B cell (primary cell): ENCODE measurements around the gene UBAC2. TPM values are rescaled to one million over a fixed set of nuclear protein-coding genes. Genes with fewer than 3 reads are reported as not detected.

Experiments used
- ATAC-seq: fragments of 200-7000 bp; cut with Tn5 transposase; one replicate; pipeline ENCODE4 v1.10.0; 2021; ENCODE audit warnings: low read depth, mild to moderate bottlenecking, moderate number of reproducible peaks, moderate library complexity
- CTCF ChIA-PET: fragments of 350-600 bp; sonication (Branson Sonifier 250); formaldehyde crosslinking; loops from one replicate; lab custom pipeline; 2021; ENCODE audit warnings: antibody characterized with exemption, inconsistent platforms; lab: Charles Lee
- POLR2A ChIA-PET: fragments of 350-600 bp; sonication (Branson Sonifier 250); formaldehyde crosslinking; loops from one replicate; lab custom pipeline; 2021; ENCODE audit warnings: antibody characterized with exemption; lab: Charles Lee
- DNase-seq: peaks from one replicate; pipeline ENCODE4 v3.0.0; 2013
- H2AFZ ChIP-seq: 2 replicates; pipeline ENCODE4 v1.6.1; 2012; ENCODE audit warnings: mild to moderate bottlenecking, low read depth, low read length; ENCODE audit not compliant: insufficient read depth, poor library complexity, severe bottlenecking
- H3K27ac ChIP-seq, 2 donors: 1 replicate in 1 of 2; 2 replicates in 1 of 2; pipeline ENCODE4 v1.5.1; 2012 to 2013; ENCODE audit warnings: low read length in 2 of 2, mild to moderate bottlenecking in 2 of 2, moderate library complexity in 1 of 2
- H3K27me3 ChIP-seq, 4 experiments: fragments of 200-600 bp in 1 of 4; sonication (generic) in 1 of 4; replicated peaks in 1 of 4; 1 replicate in 2 of 4; 2 replicates in 2 of 4; pipeline versions ENCODE4 v1.6.1 to v1.7.0; 2013 to 2016; ENCODE audit warnings: low read length in 3 of 4, mild to moderate bottlenecking in 2 of 4, mixed read lengths in 1 of 4, moderate library complexity in 1 of 4; ENCODE audit not compliant: insufficient read depth in 4 of 4, control insufficient read depth in 3 of 4; ENCODE audit errors: control extremely low read depth in 1 of 4
- H3K36me3 ChIP-seq, 2 experiments: replicated peaks in 1 of 2; 1 replicate in 1 of 2; 2 replicates in 1 of 2; pipeline versions ENCODE4 v1.6.1 to v1.7.1; 2013; ENCODE audit warnings: low read length in 1 of 2; ENCODE audit not compliant: insufficient read depth in 2 of 2, control insufficient read depth in 1 of 2; ENCODE audit errors: control extremely low read depth in 1 of 2, extremely low read depth in 1 of 2
- H3K4me1 ChIP-seq, 2 donors: fragments of 200-600 bp in 1 of 2; sonication (generic) in 1 of 2; 1 replicate in 1 of 2; 2 replicates in 1 of 2; pipeline versions ENCODE4 v1.5.1 to v1.6.1; 2013 to 2017; ENCODE audit warnings: low read length in 2 of 2; ENCODE audit not compliant: control insufficient read depth in 2 of 2, insufficient read depth in 2 of 2
- H3K4me2 ChIP-seq: replicated peaks from 2 replicates; pipeline ENCODE3; 2012; ENCODE audit warnings: mild to moderate bottlenecking, low read depth, low read length; ENCODE audit not compliant: poor library complexity, severe bottlenecking
- H3K4me3 ChIP-seq, 5 experiments: fragments of 200-600 bp in 1 of 5; sonication (generic) in 1 of 5; 1 replicate in 3 of 5; 2 replicates in 2 of 5; pipeline versions ENCODE4 v1.5.1 to v1.7.0; 2011 to 2016; ENCODE audit warnings: low read length in 4 of 5, mild to moderate bottlenecking in 4 of 5, low read depth in 2 of 5, control low read depth in 1 of 5, moderate library complexity in 1 of 5; ENCODE audit not compliant: insufficient read depth in 1 of 5; ENCODE audit errors: control extremely low read depth in 1 of 5, extremely low read depth in 1 of 5
- H3K79me2 ChIP-seq: fragments of 200-600 bp; sonication (generic); one replicate; pipeline ENCODE4 v1.6.0; 2016; ENCODE audit warnings: low read length; ENCODE audit not compliant: control insufficient read depth, insufficient read depth
- H3K9ac ChIP-seq: fragments of 200-600 bp; sonication (generic); 2 replicates; pipeline ENCODE4 v1.6.1; 2017; ENCODE audit warnings: mild to moderate bottlenecking, low read length, moderate library complexity
- H3K9me3 ChIP-seq, 3 donors: one replicate each; pipeline versions ENCODE4 v1.6.1 to v1.7.1; 2013; ENCODE audit warnings: low read length in 2 of 3; ENCODE audit not compliant: control insufficient read depth in 2 of 3, insufficient read depth in 1 of 3; ENCODE audit errors: control extremely low read depth in 1 of 3
- H4K20me1 ChIP-seq: 2 replicates; pipeline ENCODE4 v1.6.0; 2012; ENCODE audit warnings: mild to moderate bottlenecking, low read length; ENCODE audit not compliant: insufficient read depth, control insufficient read depth, poor library complexity, severe bottlenecking
- H3K27ac Mint-ChIP-seq: one replicate; pipeline ENCODE4 v1.8.0; 2021; ENCODE audit warnings: mixed read lengths
- H3K27me3 Mint-ChIP-seq: one replicate; pipeline ENCODE4 v1.8.0; 2021; ENCODE audit warnings: mixed read lengths
- H3K4me1 Mint-ChIP-seq: one replicate; pipeline ENCODE4 v1.8.0; 2021; ENCODE audit warnings: mixed read lengths
- H3K4me3 Mint-ChIP-seq: one replicate; pipeline ENCODE4 v1.8.0; 2021; ENCODE audit warnings: mixed read lengths
- H3K9me3 Mint-ChIP-seq: one replicate; pipeline ENCODE4 v1.8.0; 2022; ENCODE audit warnings: mixed read lengths; ENCODE audit not compliant: insufficient read depth
- CTCF ChIP-seq: fragments of 200-600 bp; IDR thresholded peaks from one replicate; pipeline ENCODE4 v1.8.0; 2022; ENCODE audit warnings: antibody characterized with exemption, mild to moderate bottlenecking
- EZH2 ChIP-seq: IDR thresholded peaks from 2 replicates; pipeline ENCODE4 v1.6.1; 2012; ENCODE audit warnings: borderline replicate concordance, low read depth, mild to moderate bottlenecking, moderate library complexity, low read length; ENCODE audit not compliant: insufficient read depth, poor library complexity, severe bottlenecking
- WGBS: methylation state at CpG from one replicate; pipeline ENCODE4 v1.1.5; 2013; ENCODE audit warnings: missing lambda C conversion rate; ENCODE audit not compliant: insufficient coverage; 5-methylcytosine and 5-hydroxymethylcytosine counted together
- intact Hi-C: fragments of 100-400 bp; cut with micrococcal nuclease; formaldehyde crosslinking; loops from one replicate; pipeline ENCODE4 v1.10.0; 2022
- polyA plus RNA-seq: library from polyadenylated mRNA; depleted of rRNA; stranded (reverse); fragments of >200 nt; gene quantifications from 2 replicates; pipeline ENCODE4 v1.2.3, GENCODE V29; 2012
- total RNA-seq, 2 donors: library from RNA; stranded (reverse); fragments of 120-200 nt in 1 of 2; gene quantifications; 1 replicate in 1 of 2; 2 replicates in 1 of 2; pipeline versions ENCODE4 v1.2.3 to v1.2.4, GENCODE V29; 2013 to 2022

Gene UBAC2
- total and polyA plus RNA-seq, 2 donors (not counting 1 experiment from before 2014, with no cell fraction given), result 56.3 to 60.8 TPM

- H3K4me1 Mint-ChIP-seq, result no peaks in the 10 kb centered on the region
- no peak overlapping the region for H3K4me3 Mint-ChIP-seq
- H3K27me3 ChIP-seq, result peaks cover 0 to 2% (median under 1%) of the 10 kb centered on the region in 4 experiments
- no peak overlapping the region for H3K4me2 ChIP-seq
- no peak for TF ChIP-seq EZH2
- TF ChIP-seq CTCF, result no peak
- no peaks in the 10 kb centered on the region for H3K79me2 ChIP-seq
- no peaks in the 10 kb centered on the region for H3K4me1 ChIP-seq
- H2AFZ ChIP-seq, result no peak overlapping the region
- intact Hi-C loops, result no loop called here
- H3K9me3 ChIP-seq, result peaks cover 0 to 7% (median 0%) of the 10 kb centered on the region in 3 donors
- H3K36me3 ChIP-seq, result no peaks in the 10 kb centered on the region
- POLR2A ChIA-PET, result no interaction called here
- no peak overlapping the region for H3K4me3 ChIP-seq
- no CpG with 5 or more reads among the region's 5 CpGs for WGBS
- peaks cover 24% of the 10 kb centered on the region for H3K27me3 Mint-ChIP-seq
- H3K27ac ChIP-seq, result no peak overlapping the region
- DNase-seq, result no peak
- no peaks in the 10 kb centered on the region for H3K9me3 Mint-ChIP-seq
- no peak overlapping the region for H3K27ac Mint-ChIP-seq
- no peaks in the 10 kb centered on the region for H4K20me1 ChIP-seq
- CTCF ChIA-PET, result interaction anchor here (0.6 to 0.8 kb wide), 3 partner anchors 23 to 29 kb away, joined by 3 read pairs; no protein-coding TSS in a partner anchor
- H3K9ac ChIP-seq, result no peak overlapping the region
- no peak for ATAC-seq
Observed at GRCh38 chr13:99155821-99156220, 44.8 kb upstream of the UBAC2 start.

GRCh38 chr13:99157046-99157445, 43.6 kb upstream of the UBAC2 start:
- ChIA-PET CTCF (interaction anchor here (1.4 kb wide), 1 partner anchor 109 kb away, joined by 4 read pairs; no protein-coding TSS in a partner anchor), POLR2A (interaction anchor here (0.7 kb wide), 1 partner anchor 20 kb away, joined by 4 read pairs; no protein-coding TSS in a partner anchor)
- ATAC-seq (no peak), DNase-seq (no peak)
- TF ChIP-seq CTCF, result no peak
- TF ChIP-seq EZH2, result no peak
- no peaks in the 10 kb centered on the region for H3K4me1 ChIP-seq
- intact Hi-C loops, result no loop called here
- H3K27me3 ChIP-seq, result peaks cover 0 to 2% (median under 1%) of the 10 kb centered on the region in 4 experiments
- no peaks in the 10 kb centered on the region for H4K20me1 ChIP-seq
- H3K9me3 ChIP-seq, result peaks cover 0 to 7% (median 0%) of the 10 kb centered on the region in 3 donors
- H3K9me3 Mint-ChIP-seq, result no peaks in the 10 kb centered on the region
- no peaks in the 10 kb centered on the region for H3K36me3 ChIP-seq
- WGBS, result 95% methylated on average over 4 of the region's 5 CpGs
- no peak overlapping the region for H3K9ac ChIP-seq
- H3K79me2 ChIP-seq, result no peaks in the 10 kb centered on the region
- no peak overlapping the region for H3K27ac Mint-ChIP-seq
- H2AFZ ChIP-seq, result no peak overlapping the region
- no peak overlapping the region for H3K4me2 ChIP-seq
- H3K27ac ChIP-seq, result no peak overlapping the region
- peaks cover 24% of the 10 kb centered on the region for H3K27me3 Mint-ChIP-seq
- H3K4me1 Mint-ChIP-seq, result no peaks in the 10 kb centered on the region
- no peak overlapping the region for H3K4me3 Mint-ChIP-seq
- no peak overlapping the region for H3K4me3 ChIP-seq
